Measurements from ENCODE around the gene KLHL11.

GRCh38 chr17:41863074-41863848, 2.0 kb downstream of the KLHL11 start:
- TF ChIP-seq CTCF (IDR thresholded peaks at IDR 0.05; ENCODE audit: low read depth, low read length) = no peak
- no peak for TF ChIP-seq EZH2phosphoT487 (IDR thresholded peaks at IDR 0.05; ENCODE audit: low read depth)

All from OCI-LY3 (cell line).